OCI-LY1 (cell line): ENCODE results near the gene SPTLC3.

Source experiments
- CTCF ChIP-seq: fragments of 200-600 bp; sonication (generic), shearing (Covaris generic); IDR thresholded peaks from 2 replicates; pipeline ENCODE4 v1.5.1; 2017; ENCODE audit warnings: mild to moderate bottlenecking, antibody characterized with exemption, low read length, moderate library complexity, mixed read lengths
- EZH2 ChIP-seq: fragments of 200-600 bp; sonication (generic), shearing (Covaris generic); IDR thresholded peaks from 2 replicates; pipeline ENCODE4 v1.8.0; 2017; ENCODE audit warnings: borderline replicate concordance, mixed run types, mild to moderate bottlenecking, antibody characterized with exemption, low read length, moderate library complexity, mixed read lengths

DNA sequence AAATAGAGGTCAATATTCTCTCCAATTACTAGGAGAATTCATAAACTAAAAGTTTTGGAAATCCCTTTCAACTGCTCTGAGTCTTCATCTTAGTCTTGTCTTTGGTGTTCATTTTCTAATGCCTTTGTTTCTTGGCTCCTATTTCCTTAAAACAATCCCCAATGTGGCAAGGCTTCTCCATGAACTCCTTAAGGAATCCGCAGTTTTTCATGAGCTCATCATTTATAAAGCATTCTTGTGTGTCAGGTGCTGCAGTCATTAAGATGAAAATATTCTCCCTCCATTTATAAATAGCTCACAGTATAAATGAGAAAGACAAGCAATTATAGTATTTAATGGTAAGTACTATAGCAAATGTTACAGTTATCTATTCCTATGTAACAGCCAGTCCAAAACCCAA, 4.6 kb downstream of the SPTLC3 start:
- TF ChIP-seq EZH2 = no peak
- no peak for TF ChIP-seq CTCF
